Breast epithelium (tissue), 3 donors: ENCODE data around the gene GLI3.

Experiments
- CTCF ChIP-seq, 3 donors: fragments of 450-650 bp; IDR thresholded peaks; one replicate each; pipeline ENCODE4 v1.5.1; 2016 to 2017; ENCODE audit warnings: antibody characterized with exemption in 3 of 3, mild to moderate bottlenecking in 3 of 3, moderate library complexity in 3 of 3
- POLR2A ChIP-seq: fragments of 450-650 bp; IDR thresholded peaks from one replicate; pipeline ENCODE4 v1.6.1; 2016; ENCODE audit warnings: antibody characterized with exemption, mild to moderate bottlenecking, moderate library complexity
- POLR2AphosphoS5 ChIP-seq, 3 donors: sonication (generic); formaldehyde crosslinking; IDR thresholded peaks; one replicate each; pipeline ENCODE4 v1.6.1; 2017; ENCODE audit warnings: antibody characterized with exemption in 3 of 3

GRCh38 chr7:42012313-42012712, 224.7 kb downstream of the GLI3 start:
- no peak for TF ChIP-seq POLR2A
- no peak for TF ChIP-seq CTCF (IDR thresholded peaks at IDR 0.05)
- TF ChIP-seq POLR2AphosphoS5 (IDR thresholded peaks at IDR 0.05): no peak
